HFFc6 (cell line): ENCODE results near the gene GPR158. TPM values are rescaled to one million over a fixed set of nuclear protein-coding genes. Genes with fewer than 3 reads are reported as not detected.

Source experiments
- DNase-seq: peaks from one replicate; pipeline ENCODE4 v3.0.0-alpha.2; 2018
- H3K27ac Mint-ChIP-seq: 2 replicates; pipeline ENCODE4 v1.8.0; 2020; ENCODE audit warnings: mild to moderate bottlenecking, mixed read lengths
- H3K27me3 Mint-ChIP-seq: 2 replicates; pipeline ENCODE4 v1.8.0; 2021; ENCODE audit warnings: mild to moderate bottlenecking, moderate library complexity, mixed read lengths; ENCODE audit not compliant: insufficient read depth
- H3K36me3 Mint-ChIP-seq: 2 replicates; pipeline ENCODE4 v1.8.0; 2021; ENCODE audit warnings: low read depth, mixed read lengths
- H3K4me1 Mint-ChIP-seq: 2 replicates; pipeline ENCODE4 v1.8.0; 2020; ENCODE audit warnings: low read depth, mixed read lengths
- H3K4me3 Mint-ChIP-seq: 2 replicates; pipeline ENCODE4 v1.8.0; 2020; ENCODE audit warnings: mild to moderate bottlenecking, moderate library complexity, mixed read lengths
- H3K9me3 Mint-ChIP-seq: 2 replicates; pipeline ENCODE4 v1.8.0; 2020; ENCODE audit warnings: mild to moderate bottlenecking, mixed read lengths
- total RNA-seq, 6 experiments: library from RNA; stranded (reverse); fragmentation: NEBNext Ultra II Directional; extraction: Animal tissue kit (Norgen Biotek cat#: 25700); gene quantifications; 2 replicates in 1 of 6; 3 replicates in 5 of 6; pipeline ENCODE4 v1.2.3, GENCODE V29; 2021
- TF ChIP-seq, protein P1 (sequence below): fragments of 200-600 bp; sonication (generic); IDR thresholded peaks from 2 replicates; pipeline ENCODE4 v1.5.0; 2021; ENCODE audit warnings: antibody characterized with exemption, mild to moderate bottlenecking

The GPR158 gene
- total RNA-seq, 6 experiments from 2014 or later = not detected

- H3K27me3 Mint-ChIP-seq = no peaks in the 10 kb centered on the region; the same call in none of the 2 replicates
- no peak overlapping the region for H3K27ac Mint-ChIP-seq
- no peaks in the 10 kb centered on the region for H3K36me3 Mint-ChIP-seq
- peaks cover 44% of the 10 kb centered on the region for H3K9me3 Mint-ChIP-seq
- no peaks in the 10 kb centered on the region for H3K4me1 Mint-ChIP-seq
- DNase-seq = no peak
- TF ChIP-seq, protein P1, sequence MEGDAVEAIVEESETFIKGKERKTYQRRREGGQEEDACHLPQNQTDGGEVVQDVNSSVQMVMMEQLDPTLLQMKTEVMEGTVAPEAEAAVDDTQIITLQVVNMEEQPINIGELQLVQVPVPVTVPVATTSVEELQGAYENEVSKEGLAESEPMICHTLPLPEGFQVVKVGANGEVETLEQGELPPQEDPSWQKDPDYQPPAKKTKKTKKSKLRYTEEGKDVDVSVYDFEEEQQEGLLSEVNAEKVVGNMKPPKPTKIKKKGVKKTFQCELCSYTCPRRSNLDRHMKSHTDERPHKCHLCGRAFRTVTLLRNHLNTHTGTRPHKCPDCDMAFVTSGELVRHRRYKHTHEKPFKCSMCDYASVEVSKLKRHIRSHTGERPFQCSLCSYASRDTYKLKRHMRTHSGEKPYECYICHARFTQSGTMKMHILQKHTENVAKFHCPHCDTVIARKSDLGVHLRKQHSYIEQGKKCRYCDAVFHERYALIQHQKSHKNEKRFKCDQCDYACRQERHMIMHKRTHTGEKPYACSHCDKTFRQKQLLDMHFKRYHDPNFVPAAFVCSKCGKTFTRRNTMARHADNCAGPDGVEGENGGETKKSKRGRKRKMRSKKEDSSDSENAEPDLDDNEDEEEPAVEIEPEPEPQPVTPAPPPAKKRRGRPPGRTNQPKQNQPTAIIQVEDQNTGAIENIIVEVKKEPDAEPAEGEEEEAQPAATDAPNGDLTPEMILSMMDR = no peak
- no peak overlapping the region for H3K4me3 Mint-ChIP-seq
These were observed 387.7 kb downstream of the GPR158 start for GRCh38 chr10:25562547-25562946.

DNA sequence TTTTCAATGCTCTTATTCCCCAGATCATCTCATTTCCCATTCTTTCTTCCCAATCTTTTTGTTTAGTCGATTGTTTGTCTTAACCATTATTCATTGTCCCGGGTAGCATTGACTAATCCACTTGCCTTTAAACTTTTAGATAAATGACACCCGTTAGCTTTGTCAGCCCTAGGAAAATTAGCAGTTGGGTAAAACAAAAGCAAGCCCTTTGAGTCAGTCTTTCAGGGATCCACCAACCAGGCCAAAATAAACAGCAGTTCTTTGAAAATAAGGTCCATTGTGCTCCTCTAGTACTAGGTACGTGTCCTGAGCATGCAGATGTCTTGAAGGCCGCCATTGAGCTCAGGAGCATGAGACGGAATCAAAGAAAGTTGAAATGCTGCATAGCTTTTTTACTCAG is 389.6 kb downstream of the GPR158 start:
- DNase-seq = no peak
- Mint-ChIP-seq H3K4me1 (no peaks in the 10 kb centered on the region), H3K4me3 (no peak overlapping the region), H3K9me3 (peaks cover 42% of the 10 kb centered on the region), H3K36me3 (no peaks in the 10 kb centered on the region), H3K27me3 (no peaks in the 10 kb centered on the region; the same call in 1 of the 2 replicates), H3K27ac (no peak overlapping the region)
- TF ChIP-seq, protein P1 = no peak

- no peaks in the 10 kb centered on the region for H3K36me3 Mint-ChIP-seq
- no peak overlapping the region for H3K27ac Mint-ChIP-seq
- H3K9me3 Mint-ChIP-seq = peaks cover 42% of the 10 kb centered on the region
- H3K4me1 Mint-ChIP-seq = no peaks in the 10 kb centered on the region
- DNase-seq = no peak
- no peaks in the 10 kb centered on the region; the same call in 1 of the 2 replicates for H3K27me3 Mint-ChIP-seq
- TF ChIP-seq, protein P1 = no peak
- H3K4me3 Mint-ChIP-seq = no peak overlapping the region
These were observed 390.8 kb downstream of the GPR158 start for GRCh38 chr10:25565570-25565969.

DNA sequence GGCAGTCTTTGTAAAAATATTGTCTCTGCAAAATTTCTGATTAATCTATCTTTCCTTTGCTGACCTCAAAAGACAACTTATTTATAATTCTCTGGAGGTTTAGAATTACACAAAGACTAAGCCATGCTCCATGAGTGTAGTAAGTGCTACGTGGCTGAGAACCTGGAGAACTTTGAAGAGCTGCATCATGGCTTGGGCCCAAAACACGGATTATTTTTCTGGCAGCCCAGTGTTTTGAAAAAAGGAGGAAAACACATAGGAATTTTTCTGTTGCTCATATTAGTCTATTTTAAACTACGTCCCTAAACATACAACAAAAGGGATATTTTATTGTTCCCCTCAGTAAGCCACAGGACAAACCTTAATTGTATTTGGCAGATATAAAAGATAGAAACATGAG is 398.5 kb downstream of the GPR158 start:
- H3K27ac Mint-ChIP-seq = no peak overlapping the region
- H3K4me1 Mint-ChIP-seq = no peaks in the 10 kb centered on the region
- DNase-seq = no peak
- H3K36me3 Mint-ChIP-seq = no peaks in the 10 kb centered on the region
- H3K4me3 Mint-ChIP-seq = no peak overlapping the region
- no peaks in the 10 kb centered on the region for H3K27me3 Mint-ChIP-seq
- TF ChIP-seq, protein P1 = no peak
- peaks cover 33% of the 10 kb centered on the region for H3K9me3 Mint-ChIP-seq

- Mint-ChIP-seq H3K4me1 (no peaks in the 10 kb centered on the region), H3K9me3 (peaks cover 33% of the 10 kb centered on the region), H3K4me3 (no peak overlapping the region), H3K27me3 (no peaks in the 10 kb centered on the region), H3K36me3 (no peaks in the 10 kb centered on the region), H3K27ac (no peak overlapping the region)
- TF ChIP-seq, protein P1 = no peak
- no peak for DNase-seq
These were observed 400.5 kb downstream of the GPR158 start for GRCh38 chr10:25575343-25575742.

- no peaks in the 10 kb centered on the region for H3K4me1 Mint-ChIP-seq
These were observed 403.3 kb downstream of the GPR158 start for GRCh38 chr10:25578061-25578460.

More at GRCh38 chr10:25578061-25578460, 403.3 kb downstream of the GPR158 start:
- Mint-ChIP-seq H3K27ac (no peak overlapping the region), H3K36me3 (no peaks in the 10 kb centered on the region), H3K4me3 (no peak overlapping the region), H3K9me3 (peaks cover 45% of the 10 kb centered on the region), H3K27me3 (no peaks in the 10 kb centered on the region)
- TF ChIP-seq, protein P1 = no peak
- DNase-seq = no peak
